Right renal pelvis (tissue), 4 donors: ENCODE measurements around the gene SNAPC4. TPM values are rescaled to one million over a fixed set of nuclear protein-coding genes. Genes with fewer than 3 reads are reported as not detected.

Source experiments
- DNase-seq, 4 donors: peaks; one replicate each; pipeline ENCODE4 v3.0.0-alpha.2; 2013; ENCODE audit warnings: low read depth in 4 of 4, low spot score in 3 of 4, missing footprints in 1 of 4
- polyA plus RNA-seq, 4 donors: library from polyadenylated mRNA; unstranded; fragments of 120-200 nt; gene quantifications; one replicate each; pipeline ENCODE4 v1.2.1, GENCODE V29; 2013; ENCODE audit not compliant: insufficient read length in 4 of 4

The SNAPC4 gene, protein sequence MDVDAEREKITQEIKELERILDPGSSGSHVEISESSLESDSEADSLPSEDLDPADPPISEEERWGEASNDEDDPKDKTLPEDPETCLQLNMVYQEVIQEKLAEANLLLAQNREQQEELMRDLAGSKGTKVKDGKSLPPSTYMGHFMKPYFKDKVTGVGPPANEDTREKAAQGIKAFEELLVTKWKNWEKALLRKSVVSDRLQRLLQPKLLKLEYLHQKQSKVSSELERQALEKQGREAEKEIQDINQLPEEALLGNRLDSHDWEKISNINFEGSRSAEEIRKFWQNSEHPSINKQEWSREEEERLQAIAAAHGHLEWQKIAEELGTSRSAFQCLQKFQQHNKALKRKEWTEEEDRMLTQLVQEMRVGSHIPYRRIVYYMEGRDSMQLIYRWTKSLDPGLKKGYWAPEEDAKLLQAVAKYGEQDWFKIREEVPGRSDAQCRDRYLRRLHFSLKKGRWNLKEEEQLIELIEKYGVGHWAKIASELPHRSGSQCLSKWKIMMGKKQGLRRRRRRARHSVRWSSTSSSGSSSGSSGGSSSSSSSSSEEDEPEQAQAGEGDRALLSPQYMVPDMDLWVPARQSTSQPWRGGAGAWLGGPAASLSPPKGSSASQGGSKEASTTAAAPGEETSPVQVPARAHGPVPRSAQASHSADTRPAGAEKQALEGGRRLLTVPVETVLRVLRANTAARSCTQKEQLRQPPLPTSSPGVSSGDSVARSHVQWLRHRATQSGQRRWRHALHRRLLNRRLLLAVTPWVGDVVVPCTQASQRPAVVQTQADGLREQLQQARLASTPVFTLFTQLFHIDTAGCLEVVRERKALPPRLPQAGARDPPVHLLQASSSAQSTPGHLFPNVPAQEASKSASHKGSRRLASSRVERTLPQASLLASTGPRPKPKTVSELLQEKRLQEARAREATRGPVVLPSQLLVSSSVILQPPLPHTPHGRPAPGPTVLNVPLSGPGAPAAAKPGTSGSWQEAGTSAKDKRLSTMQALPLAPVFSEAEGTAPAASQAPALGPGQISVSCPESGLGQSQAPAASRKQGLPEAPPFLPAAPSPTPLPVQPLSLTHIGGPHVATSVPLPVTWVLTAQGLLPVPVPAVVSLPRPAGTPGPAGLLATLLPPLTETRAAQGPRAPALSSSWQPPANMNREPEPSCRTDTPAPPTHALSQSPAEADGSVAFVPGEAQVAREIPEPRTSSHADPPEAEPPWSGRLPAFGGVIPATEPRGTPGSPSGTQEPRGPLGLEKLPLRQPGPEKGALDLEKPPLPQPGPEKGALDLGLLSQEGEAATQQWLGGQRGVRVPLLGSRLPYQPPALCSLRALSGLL (N-terminal part only)
- polyA plus RNA-seq: 10 to 100 TPM; 10.6 to 12.9 (median 10.8) TPM

DNA sequence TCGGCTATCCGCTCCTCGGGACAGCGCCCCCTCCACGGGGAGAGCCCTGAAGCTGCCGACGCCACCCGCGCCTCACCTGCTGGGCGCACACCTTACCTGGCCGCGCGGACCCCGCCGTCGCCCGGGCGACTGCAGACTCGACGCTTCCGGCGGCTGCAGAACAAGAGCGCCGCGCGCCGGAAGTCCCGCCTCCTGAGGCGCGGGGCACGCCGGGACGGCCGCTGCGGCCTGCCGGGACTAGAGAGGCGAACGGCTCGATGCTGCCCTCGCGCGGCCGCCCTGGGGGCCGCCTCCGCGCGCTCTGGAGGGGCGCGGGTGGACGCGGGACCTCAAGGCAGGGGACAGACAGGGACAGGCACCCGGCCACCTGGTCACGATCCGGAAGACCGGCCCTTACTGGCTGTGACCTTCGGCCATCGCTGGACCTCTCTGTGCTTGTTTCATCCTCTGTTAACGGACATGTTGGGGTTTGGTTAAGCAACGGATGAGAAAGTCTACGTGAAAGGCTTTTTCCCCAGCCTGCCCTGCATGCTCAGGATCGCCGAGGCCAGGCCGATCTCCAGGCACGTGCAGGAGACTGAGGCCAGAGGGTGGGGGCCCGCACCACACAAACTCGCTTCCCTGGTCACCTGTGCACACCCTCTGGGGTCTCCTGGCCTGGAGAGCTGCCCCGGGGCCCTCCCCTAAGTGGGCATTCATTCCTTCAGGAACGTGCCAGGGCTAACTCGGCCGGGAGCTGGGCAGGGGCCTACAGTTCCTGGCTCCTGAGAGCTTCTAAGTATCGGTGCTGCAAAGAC, at the start of gene SNAPC4:
SNAPC4 (minus strand) TSS at position 133 of the 797 bp plus-strand sequence. CDS start 1,742 bp downstream, outside the sequence.
- peak; percentile 76 to 89 (median 83) for DNase-seq

DNA sequence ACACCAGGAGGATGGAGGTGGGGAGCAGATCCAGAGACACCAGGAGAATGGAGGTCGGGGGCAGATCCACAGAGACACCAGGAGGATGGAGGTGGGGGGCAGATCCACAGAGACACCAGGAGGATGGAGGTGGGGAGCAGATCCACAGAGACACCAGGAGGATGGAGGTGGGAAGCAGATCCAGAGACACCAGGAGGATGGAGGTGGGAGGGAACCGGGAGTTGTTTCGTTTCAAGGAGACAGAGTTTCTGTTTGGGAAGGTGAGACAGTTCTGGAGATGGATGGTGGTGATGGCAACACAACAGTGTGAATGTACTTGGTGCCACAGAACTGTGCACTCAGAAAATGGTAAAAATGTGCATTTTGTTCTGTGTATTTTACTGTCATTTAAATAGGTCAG, 48.7 kb upstream of the SNAPC4 start:
- DNase-seq: no peak

DNA sequence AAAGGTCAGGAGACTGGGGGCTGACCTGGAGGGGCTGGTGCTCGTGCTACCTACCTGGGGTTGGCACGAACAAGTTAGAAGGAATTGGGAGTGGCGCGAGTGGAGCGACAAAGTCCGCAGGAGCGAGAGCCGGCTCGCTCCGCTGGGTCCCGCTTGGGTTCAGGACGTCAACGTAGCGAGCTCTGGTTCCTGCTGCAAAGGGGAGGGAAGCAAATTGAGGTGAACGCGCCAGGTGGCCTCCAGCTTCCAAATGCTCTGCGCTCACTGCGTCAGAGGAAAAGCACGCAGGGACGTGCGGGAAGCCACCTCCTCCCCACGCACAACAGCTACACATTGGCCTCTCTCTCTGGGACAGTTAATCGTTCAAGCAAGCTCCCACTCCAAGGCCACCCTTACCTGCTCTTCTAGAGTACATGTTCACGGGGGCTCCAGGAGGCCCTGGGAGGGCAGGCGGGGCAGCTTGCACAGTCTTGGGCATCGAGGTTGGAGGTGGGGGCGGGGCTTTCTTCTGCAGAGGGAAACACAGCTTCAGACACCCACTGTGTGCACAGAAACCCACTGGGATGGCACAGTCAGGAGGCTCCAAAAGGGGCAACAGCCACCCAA, 47.3 kb upstream of the SNAPC4 start:
- no peak for DNase-seq

DNA sequence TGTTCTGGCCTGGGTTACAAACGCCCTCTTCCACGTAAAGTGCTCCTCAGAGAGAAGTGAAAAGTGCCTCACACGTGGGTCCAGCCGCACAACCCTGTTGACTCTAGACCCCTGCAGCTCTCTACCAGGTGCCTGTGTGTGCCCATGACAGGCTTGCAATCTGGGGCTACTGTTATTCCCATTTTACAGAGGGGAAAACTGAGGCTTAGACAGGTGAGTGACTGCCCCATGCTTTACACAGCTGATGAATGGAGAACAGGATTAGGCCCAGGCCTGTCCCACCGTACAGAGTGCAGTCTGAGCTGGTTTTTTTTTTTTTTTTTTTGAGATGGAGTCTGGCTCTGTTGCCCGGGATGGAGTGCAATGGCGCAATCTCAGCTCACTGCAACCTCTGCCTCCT, 45.8 kb upstream of the SNAPC4 start:
- no peak for DNase-seq

DNA sequence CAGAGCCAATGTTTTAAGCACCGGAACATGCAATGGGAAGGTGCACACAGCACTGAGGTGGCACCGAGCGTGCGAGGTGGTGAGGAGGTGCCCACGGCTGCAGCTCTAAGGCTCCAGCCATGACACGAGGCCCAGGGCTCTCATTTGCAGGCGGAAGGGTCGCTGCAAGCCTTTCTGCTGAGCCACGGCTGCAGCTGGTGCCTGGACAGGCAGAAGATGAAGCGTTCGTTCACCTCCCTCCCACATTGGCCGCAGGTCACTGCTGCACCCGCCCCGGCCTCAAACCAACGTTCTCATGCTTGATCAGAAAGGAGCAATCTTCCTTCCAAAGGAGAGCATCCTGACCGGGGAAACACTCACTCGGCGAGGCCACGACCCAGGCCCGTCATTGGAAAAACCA, 44.1 kb upstream of the SNAPC4 start:
- no peak for DNase-seq

DNA sequence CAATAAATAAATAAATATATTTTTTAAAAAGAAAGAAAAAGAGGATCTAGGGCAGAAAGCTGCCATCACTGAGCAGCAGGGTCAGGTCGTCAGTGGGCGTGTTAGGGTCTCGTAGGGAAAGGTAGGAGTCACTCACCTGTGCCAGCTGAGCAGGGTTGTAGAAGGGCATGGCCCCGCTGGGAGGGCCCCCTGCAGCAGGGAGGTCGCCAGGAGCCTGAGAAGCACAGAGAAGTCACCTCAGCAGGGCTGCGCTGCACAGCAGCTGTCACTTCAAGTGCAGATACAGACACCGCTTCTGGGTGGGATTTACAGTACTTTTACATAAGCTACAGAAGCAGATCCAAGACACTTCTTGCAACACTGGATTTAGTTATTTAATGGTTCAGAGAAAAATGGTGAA, 43.7 kb upstream of the SNAPC4 start:
- no peak for DNase-seq

DNA sequence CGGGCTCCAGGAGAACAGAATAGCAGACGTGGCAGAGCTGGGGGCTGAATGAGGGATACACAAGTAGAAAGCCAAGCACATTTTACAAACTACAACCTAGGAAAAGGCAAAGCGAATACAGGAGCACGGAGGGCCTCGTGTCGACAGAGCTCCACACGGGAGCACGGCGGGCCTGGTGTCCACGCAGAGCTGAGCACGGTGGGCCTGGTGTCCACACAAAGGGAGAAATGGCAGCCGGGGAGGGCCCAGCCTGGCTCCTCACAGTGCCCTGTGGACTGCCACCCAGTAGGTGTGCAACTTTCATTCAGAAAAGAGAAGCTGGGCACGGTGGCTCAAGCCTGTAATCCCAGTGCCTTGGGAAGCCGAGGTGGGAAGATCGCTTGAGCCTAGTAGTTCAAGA, 43.1 kb upstream of the SNAPC4 start:
- DNase-seq: no peak

DNA sequence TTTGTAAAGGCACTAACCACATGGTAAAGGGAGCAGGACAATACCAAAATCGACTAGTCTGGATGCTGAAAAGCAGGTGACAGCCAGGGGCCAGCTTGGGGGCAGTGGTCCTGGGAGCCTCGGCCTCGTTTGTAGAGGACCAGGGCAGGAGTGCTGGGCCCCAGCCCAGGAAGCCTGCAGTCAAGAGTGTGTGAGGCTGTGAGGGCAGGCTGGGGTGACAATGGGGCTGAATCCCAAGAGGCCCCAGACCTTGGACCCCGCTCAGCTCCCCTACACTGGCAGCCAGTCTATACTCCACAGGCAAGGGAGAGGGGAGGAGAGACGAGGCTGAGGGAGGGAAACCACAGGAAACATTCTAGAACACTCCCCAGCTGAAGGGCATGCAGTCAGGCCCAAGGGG, 42.3 kb upstream of the SNAPC4 start:
- DNase-seq: no peak

DNA sequence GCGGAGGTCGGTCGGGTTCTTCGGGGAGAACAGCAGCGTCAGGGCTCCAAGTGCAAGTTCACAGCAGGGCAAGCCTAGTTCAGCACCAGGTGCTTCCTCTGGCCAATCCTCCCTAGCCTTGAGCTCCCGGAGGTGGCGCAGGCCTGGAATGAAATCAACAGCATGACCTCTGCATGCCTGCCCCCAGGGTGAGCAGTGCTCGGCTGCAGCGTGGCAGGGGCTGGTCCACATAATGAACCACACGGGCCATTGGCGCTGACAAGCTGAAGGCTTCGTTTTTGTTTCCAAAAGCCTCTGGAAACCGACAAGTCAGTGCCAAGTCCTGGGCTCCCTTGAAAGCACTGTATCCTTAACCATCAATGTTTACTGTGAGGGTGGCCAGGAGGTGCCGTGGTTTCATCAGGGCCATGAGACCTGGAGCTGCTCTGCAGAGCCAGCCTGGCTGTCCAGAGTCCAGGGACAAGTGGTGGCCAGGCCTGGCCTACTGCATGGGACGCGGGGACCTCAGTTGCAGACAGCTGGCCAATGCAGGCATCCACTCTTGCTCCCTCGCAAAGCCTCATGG, 41.8 kb upstream of the SNAPC4 start:
- no peak for DNase-seq

DNA sequence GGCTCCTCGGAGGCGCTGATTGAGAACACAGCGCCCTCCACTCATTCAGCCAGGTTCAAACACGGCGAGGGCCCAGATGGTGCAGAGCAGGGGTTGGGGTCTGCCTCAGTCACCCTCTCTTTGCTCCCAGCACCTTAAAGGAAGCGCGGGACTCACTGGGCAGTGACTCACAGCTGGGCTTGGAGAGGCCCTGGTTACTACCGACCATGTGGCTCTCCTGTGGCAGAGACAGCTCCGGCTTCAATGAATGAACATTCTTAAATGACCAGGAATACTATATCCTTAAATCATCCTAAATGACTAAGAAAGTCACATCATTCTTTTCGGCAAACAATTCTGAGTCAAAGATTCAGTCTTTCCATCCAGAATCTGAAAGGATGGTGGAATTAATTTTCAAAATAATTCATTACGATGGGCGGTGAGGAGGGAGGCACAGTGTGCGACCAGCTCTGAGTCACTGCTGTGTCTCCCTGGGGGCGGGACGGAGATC, 41.3 kb upstream of the SNAPC4 start:
- DNase-seq: no peak

DNA sequence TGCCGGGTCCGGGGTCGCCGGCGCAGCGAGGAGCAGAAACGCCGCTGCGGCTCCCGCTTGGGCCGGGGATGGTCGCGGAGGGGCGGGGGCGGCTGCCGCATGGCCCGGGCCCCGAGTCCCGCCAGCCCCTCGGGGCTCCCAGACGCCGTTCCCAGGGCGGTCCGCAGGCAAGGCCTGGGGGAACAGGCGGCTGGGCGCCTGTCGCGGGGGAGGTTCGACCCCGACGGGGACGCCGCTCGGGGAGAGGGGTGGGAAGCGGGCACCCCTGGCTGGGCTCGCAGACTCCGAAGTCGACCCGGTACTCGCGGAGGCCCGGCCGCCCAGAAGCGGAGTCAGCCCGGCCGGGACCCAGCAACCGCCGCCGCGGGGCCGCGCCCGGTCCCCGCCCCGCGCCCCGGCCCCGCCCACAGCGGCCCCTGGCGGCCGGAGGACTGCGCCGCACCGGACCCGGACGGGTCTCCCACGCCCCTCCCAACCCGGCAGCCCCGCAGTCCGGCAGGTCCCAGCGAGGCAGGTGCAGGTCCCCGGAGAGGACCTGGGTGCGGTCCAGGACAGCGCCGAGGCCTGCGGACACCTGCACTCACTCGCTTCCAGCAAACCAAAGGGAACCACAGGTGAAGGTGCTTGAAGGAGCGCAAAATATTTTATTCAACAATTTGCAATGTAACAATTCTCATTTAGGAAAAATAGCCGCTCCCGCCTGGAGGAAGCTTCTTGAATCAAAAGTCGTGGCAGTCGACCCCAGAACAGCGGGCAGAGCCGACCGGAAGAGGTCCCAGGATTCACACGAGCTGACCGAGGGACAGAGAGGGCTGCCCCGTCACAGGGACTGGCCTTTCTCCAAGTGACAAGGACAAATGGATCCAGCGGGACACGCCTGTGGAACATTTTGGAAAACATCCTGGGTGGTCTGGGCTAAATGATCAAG, 39.8 kb upstream of the SNAPC4 start, which contains the start of gene INPP5E:
INPP5E (minus strand) TSS at position 365 of the 928 bp plus-strand sequence. CDS start 426 bp downstream, outside the sequence.
- peak; percentile 31 to 69 (median 52) for DNase-seq

DNA sequence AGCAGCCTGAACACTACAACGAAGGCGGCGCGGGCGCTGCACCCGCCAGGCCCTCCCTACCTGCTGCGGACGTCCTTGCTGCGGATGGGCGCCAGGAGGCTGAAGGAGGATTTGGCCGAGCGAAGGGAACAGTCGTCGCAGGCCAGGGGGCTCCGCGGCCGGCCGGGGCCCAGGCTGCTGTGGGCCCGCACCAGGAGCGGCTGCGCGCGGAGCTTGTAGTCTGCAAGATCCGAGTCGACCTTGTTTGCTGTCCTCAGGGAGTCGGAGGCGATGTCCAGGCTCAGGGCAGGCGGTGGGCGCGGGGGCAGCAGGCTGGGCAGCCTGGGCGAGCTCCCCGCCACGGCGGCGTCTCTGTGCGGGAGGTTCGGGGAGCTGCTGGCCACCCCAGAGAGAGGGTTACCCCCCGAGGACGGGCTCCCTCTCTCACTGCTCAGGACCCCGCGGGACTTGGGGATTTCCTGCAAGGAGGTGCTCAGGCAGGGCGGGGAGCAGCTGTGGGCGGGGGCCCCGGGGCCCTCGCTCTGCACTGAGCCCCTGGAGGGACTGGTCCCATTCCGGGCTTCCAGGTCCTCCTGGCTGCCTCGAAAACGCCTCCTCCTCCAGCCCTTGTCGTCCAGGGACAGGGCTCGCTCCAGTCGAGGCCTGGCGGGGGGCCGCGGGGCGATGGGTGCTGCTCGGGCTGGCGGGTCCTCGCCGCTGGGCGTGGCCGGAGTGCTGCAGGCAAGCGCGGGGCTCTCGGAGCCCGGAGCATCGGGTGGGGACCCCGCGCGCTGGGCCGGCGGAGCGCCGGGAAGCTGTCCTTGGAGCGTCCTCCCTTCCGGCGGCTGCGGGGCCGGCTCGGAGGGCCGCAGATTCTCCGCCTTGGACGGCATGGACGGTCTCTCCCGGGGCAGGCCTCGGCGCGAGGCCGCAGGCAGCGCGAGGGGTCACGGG, 38.8 kb upstream of the SNAPC4 start:
- peak in 1 of 4 donors; percentile 13 for DNase-seq

DNA sequence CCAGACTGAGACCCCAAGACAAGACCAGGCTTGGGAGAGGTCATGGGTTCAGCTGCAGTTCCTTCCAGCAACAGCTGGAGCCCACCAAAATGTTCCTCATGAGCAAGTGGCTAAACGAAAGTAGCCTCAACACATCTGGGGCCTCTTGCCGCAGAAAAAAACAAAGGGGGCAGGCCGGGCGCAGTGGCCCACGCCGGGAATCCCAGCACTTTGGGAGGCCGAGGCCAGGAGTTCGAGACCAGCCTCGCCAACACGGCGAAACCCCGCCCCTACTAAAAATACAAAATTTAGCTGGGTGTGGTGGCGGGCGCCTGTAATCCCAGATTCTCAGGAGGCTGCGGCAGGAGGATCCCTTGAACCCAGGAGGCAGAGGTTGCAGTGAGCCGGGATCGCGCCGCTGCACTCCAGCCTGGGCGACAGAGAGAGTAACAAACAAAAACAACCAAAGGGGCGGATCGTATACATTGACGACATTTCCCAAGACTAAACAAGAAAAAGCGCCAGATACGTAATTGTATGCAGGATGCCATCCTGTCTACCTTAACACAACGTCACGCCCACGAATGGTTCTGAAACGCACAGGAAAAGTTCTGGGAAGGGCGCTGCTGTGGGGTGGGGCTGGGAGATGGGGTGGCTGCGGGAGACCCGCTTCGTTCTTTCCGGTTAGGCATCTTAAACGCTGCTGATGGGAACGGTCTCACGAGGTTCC, 38.0 kb upstream of the SNAPC4 start:
- no peak for DNase-seq

DNA sequence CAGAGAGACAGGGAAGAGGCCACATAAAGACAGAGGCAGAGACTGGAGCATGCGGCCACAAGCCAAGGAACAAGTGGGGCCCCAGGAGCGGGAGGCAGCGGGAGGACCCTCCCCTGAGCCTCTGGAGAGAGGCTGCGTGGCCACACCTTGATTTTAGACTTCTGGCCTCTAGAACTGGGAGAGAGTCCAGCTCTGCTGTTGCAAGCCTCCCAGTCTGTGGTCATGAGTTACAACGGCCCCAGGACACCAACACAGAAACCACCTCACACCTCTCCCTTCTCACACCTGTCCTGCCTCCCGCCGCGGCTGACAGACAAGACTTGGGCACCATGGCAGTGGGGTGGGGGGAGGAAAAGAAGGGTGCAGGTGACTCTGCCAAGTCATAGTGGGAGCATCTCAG, 37.5 kb upstream of the SNAPC4 start:
- no peak for DNase-seq

DNA sequence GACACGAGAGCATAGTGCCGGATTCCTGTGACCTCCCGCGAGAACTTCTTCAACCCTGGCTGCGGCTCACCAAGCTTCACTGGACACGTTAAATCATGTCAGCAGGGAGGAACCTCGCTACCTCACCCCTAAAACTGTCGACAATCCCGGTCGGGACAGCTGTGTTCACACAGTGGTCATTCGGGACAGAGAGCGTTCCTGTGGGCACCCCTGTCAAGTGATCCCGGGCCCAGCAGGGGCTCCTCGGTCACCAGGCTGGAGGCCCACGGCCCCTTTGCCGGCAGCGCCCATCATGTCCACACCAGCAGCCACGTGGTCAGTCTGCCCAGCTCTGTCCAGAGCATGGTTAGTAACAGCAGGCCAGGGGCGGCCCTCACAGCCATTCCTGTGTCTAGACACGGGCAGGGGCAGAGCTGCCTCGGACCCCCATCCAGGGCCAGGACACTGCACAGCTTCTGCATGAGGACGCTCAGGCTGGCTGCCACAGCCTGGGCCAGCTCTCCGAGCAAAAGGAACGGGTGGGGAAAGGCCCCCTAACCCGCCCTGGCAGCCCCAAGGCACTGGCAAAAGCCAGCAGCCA, 36.2 kb upstream of the SNAPC4 start:
- no peak for DNase-seq
